ENCODE data around the gene ARVCF. TPM values are rescaled to one million over a fixed set of nuclear protein-coding genes. Genes with fewer than 3 reads are reported as not detected.
A peak's percentile ranks its signal among the peaks of the same experiment; 100 is the strongest.

ARVCF gene
- polyA plus RNA-seq, 1 experiment: 5.6 TPM

DNA sequence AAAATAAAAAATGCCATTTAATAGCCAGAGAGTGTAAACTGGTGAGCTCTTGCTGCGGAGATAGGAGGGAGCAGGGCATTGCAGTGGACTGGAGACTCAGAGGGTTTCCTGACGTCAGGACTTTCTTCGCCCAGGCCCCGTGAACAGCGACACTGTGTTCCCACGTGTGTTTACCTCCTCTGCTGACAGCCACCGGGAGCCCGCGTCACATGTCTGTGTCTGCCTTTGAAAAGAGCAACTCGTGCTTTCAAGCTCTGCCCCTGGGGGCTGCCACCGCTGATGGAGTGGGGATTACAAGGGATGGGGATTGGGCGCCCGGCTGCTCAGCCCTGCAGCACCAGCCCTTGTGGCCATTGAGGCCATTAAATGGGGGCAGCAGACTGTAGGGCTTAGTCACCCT, 7.6 kb upstream of the ARVCF start:
- H3K27me3 ChIP-seq (ENCODE audit: control insufficient read depth, insufficient read depth, low read length): no peaks in the 10 kb centered on the region
- no peak for DNase-seq (ENCODE audit: low read depth, low spot score)
- CTCF ChIA-PET: no interaction called here
- H3K9me3 ChIP-seq (ENCODE audit: control insufficient read depth, insufficient read depth, low read length): peaks cover 4% of the 10 kb centered on the region; the same call in 1 of the 2 replicates
- H3K27ac ChIP-seq (ENCODE audit: low read depth, low read length): no peak overlapping the region
- POLR2A ChIA-PET: no interaction called here
- no peak overlapping the region for H3K4me3 ChIP-seq (ENCODE audit: low read depth, low read length)
- no peak for TF ChIP-seq CTCF (IDR thresholded peaks at IDR 0.05; ENCODE audit: low read depth, low read length)

- CTCF ChIA-PET: no interaction called here
- POLR2A ChIA-PET: no interaction called here
- Histone ChIP-seq H3K4me3 (ENCODE audit: low read depth, low read length) (no peak overlapping the region), H3K9me3 (ENCODE audit: control insufficient read depth, insufficient read depth, low read length) (peaks cover 4% of the 10 kb centered on the region; the same call in 1 of the 2 replicates), H3K27me3 (ENCODE audit: control insufficient read depth, insufficient read depth, low read length) (peaks cover 5% of the 10 kb centered on the region), H3K27ac (ENCODE audit: low read depth, low read length) (no peak overlapping the region)
- no peak for TF ChIP-seq CTCF (IDR thresholded peaks at IDR 0.05; ENCODE audit: low read depth, low read length)
- no peak for DNase-seq (ENCODE audit: low read depth, low spot score)
Observed at GRCh38 chr22:20022978-20023613, 6.5 kb upstream of the ARVCF start.

- H3K27me3 ChIP-seq (ENCODE audit: control insufficient read depth, insufficient read depth, low read length): peaks cover 12% of the 10 kb centered on the region
- peaks cover 4% of the 10 kb centered on the region; the same call in 1 of the 2 replicates for H3K9me3 ChIP-seq (ENCODE audit: control insufficient read depth, insufficient read depth, low read length)
- ChIA-PET CTCF (interaction anchor here (1.2 to 2.2 kb wide), 2 partner anchors 9 to 52 kb away, joined by 3 to 6 read pairs; no protein-coding TSS in a partner anchor), POLR2A (interaction anchor here (1.0 kb wide), 1 partner anchor 9 kb away, joined by 3 read pairs; no protein-coding TSS in a partner anchor)
- no peak for DNase-seq (ENCODE audit: low read depth, low spot score)
- H3K4me3 ChIP-seq (ENCODE audit: low read depth, low read length): peak overlapping the region; percentile 93
- no peak overlapping the region for H3K27ac ChIP-seq (ENCODE audit: low read depth, low read length)
- TF ChIP-seq CTCF (IDR thresholded peaks at IDR 0.05; ENCODE audit: low read depth, low read length): no peak
Observed at GRCh38 chr22:20022231-20022977, 5.8 kb upstream of the ARVCF start.

DNA sequence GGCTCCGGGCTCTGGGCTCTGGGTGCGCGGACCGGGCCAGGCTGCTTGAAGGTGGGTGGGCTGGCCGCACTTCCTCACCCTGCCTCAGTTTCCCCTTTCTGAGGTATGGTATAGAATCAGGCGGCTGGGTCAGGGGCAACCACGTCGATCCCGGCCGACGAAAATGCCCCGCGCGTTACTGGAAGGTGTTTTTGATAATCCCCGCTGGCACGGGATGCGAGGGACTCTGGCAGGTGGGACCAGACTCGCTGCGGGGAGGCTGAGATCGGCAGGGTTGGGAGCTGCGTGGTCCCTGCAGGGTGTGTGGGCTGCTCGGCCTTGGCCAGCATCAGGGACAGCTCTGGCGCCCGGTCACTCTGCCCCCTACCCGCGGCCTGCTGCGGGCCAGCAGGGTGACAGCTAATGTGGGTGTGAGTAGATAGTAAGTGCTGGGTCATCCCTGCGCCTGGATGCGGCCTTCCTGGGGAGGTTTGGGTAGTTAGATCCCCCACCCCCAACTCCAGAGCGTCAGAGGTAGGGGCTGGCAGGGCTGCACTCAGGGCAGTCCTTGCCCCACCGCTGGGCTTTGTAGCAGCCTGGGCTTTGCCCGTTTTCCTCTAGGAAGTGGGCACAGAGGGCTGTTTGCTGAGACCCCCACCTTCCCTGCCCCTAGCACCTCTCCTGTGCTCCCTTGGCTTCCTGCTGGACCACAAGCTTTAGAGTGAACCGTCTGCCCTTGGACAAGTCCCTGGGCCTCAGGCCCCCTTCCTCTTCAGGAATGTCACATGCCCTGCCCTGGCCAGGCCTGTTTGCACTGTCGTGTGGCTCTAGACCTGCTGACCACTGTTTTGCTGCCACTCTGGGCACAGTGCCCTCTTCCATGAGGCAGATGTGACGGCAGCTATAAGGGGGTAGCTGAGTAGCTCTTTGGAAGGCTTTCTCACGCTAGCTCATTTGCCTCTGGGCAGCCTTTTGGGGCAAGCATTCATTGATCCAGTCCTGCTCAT, 4.9 kb upstream of the ARVCF start:
- no peak for TF ChIP-seq CTCF (IDR thresholded peaks at IDR 0.05; ENCODE audit: low read depth, low read length)
- H3K9me3 ChIP-seq (ENCODE audit: control insufficient read depth, insufficient read depth, low read length): peaks cover 4% of the 10 kb centered on the region; the same call in 1 of the 2 replicates
- CTCF ChIA-PET: interaction anchor here (1.2 to 2.2 kb wide), 2 partner anchors 8 to 51 kb away, joined by 3 to 6 read pairs; no protein-coding TSS in a partner anchor
- POLR2A ChIA-PET: interaction anchor here (0.5 to 1.7 kb wide), 5 partner anchors 8 to 758 kb away, joined by 3 to 9 read pairs (median 3); no protein-coding TSS in a partner anchor
- DNase-seq (ENCODE audit: low read depth, low spot score): no peak
- H3K27ac ChIP-seq (ENCODE audit: low read depth, low read length): peak overlapping the region; percentile 68
- H3K27me3 ChIP-seq (ENCODE audit: control insufficient read depth, insufficient read depth, low read length): peaks cover 16% of the 10 kb centered on the region
- H3K4me3 ChIP-seq (ENCODE audit: low read depth, low read length): peak overlapping the region; percentile 93

All from AG04450 (cell line).